Duodenal mucosa (tissue), 2 donors: ENCODE results near the gene PTPN18.

Experiments used
- H3K27ac ChIP-seq: one replicate; pipeline ENCODE4 v1.7.0; 2013; ENCODE audit warnings: low read depth, low read length
- H3K27me3 ChIP-seq, 2 donors: one replicate each; pipeline ENCODE4 v1.7.0; 2013; ENCODE audit warnings: low read length in 2 of 2, control low read depth in 1 of 2; ENCODE audit not compliant: insufficient read depth in 2 of 2, control insufficient read depth in 1 of 2
- H3K36me3 ChIP-seq, 2 donors: one replicate each; pipeline ENCODE4 v1.7.0; 2013; ENCODE audit warnings: low read length in 2 of 2, control low read depth in 1 of 2; ENCODE audit not compliant: insufficient read depth in 2 of 2, control insufficient read depth in 1 of 2
- H3K4me1 ChIP-seq, 2 donors: one replicate each; pipeline ENCODE4 v1.7.0; 2013; ENCODE audit warnings: low read length in 2 of 2, control low read depth in 1 of 2; ENCODE audit not compliant: insufficient read depth in 2 of 2, control insufficient read depth in 1 of 2
- H3K4me3 ChIP-seq, 2 donors: one replicate each; pipeline ENCODE4 v1.7.0; 2013; ENCODE audit warnings: low read length in 2 of 2, low read depth in 1 of 2
- H3K9ac ChIP-seq, 2 donors: one replicate each; pipeline ENCODE4 v1.7.0; 2013; ENCODE audit warnings: low read length in 2 of 2, low read depth in 1 of 2
- H3K9me3 ChIP-seq, 2 donors: one replicate each; pipeline ENCODE4 v1.7.0; 2013; ENCODE audit warnings: low read length in 2 of 2, control low read depth in 1 of 2; ENCODE audit not compliant: control insufficient read depth in 1 of 2

The PTPN18 gene

DNA sequence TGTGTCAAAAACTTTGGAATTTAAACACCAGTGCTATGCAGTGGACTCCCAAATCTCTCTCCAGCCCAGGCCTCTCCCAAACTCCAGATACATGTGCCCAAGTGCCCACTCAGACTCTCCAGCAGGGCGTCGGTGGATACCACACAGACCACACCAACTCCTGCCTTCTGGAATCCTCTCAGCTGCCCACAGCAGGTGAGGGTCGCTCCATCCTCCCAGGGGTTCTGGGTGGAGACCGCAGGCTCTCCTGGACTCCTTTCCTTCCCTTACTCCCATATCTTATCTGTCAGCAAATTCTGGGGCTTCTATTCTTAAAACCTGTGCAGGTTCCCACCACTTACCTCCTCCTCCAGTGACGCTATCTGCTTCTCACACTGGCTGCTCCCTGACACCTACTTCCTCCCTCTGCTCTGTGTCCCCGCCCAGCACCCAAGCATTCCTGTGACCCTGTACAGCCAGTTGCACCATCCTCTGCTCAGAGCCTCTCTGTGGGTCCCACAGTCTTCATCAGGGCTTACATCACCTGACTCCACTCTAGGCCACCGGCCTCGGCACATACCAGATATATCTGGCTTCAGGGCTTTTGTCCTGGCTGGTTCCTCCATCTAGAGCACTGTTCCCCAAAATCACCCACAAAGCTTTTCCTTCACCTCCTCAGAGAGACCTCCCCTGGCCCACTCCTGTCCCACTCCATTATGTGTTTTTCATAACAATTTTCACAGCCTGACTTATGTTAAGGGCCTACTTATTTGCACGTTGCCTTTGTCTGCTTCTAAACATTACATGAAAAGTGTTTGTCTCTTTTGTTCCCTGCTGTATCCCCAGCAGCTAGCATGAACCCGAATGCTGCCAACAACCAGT, 15.7 kb upstream of the PTPN18 start:
- Histone ChIP-seq H3K36me3 (peaks cover 9 to 25% of the 10 kb centered on the region in 2 donors), H3K4me1 (peaks cover 13 to 20% of the 10 kb centered on the region in 2 donors), H3K4me3 (no peak overlapping the region), H3K27ac (no peak overlapping the region), H3K9ac (no peak overlapping the region), H3K27me3 (no peaks in the 10 kb centered on the region), H3K9me3 (no peaks in the 10 kb centered on the region)

GRCh38 chr2:130341562-130342019, 14.3 kb upstream of the PTPN18 start:
- Histone ChIP-seq H3K36me3 (peaks cover 24 to 39% of the 10 kb centered on the region in 2 donors), H3K4me1 (peaks cover 13 to 18% of the 10 kb centered on the region in 2 donors), H3K9me3 (no peaks in the 10 kb centered on the region), H3K9ac (peak overlapping the region; percentile 63 to 92), H3K4me3 (peak overlapping the region; percentile 87 to 97), H3K27ac (peak overlapping the region; percentile 96), H3K27me3 (no peaks in the 10 kb centered on the region)

DNA sequence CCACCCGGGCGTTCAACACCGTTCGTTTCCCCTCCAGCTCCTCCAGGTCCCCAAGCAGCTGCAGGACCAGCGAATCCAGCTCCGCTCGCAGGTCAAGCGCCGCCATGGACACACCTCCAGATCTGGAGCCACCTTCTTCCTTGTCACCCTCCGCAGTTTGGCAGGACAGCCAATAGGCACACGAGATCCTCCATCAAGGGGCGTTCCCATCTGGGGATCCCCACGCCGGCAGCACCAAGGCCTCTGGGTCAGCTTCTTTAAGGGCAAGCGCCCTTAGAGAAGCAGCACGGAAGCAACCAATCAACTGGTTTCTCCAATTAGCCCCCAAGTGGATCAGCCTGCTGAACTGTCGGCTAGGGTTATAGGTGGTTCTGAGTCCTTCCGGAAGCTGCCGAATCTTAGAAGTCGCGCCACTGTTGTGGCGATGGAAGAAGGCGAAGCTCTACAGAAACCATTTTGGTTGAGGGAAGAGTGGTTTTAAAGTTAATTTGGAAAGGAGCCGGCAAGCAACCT, 13.8 kb upstream of the PTPN18 start:
- H3K9me3 ChIP-seq: no peaks in the 10 kb centered on the region
- H3K36me3 ChIP-seq: peaks cover 28 to 44% of the 10 kb centered on the region in 2 donors

DNA sequence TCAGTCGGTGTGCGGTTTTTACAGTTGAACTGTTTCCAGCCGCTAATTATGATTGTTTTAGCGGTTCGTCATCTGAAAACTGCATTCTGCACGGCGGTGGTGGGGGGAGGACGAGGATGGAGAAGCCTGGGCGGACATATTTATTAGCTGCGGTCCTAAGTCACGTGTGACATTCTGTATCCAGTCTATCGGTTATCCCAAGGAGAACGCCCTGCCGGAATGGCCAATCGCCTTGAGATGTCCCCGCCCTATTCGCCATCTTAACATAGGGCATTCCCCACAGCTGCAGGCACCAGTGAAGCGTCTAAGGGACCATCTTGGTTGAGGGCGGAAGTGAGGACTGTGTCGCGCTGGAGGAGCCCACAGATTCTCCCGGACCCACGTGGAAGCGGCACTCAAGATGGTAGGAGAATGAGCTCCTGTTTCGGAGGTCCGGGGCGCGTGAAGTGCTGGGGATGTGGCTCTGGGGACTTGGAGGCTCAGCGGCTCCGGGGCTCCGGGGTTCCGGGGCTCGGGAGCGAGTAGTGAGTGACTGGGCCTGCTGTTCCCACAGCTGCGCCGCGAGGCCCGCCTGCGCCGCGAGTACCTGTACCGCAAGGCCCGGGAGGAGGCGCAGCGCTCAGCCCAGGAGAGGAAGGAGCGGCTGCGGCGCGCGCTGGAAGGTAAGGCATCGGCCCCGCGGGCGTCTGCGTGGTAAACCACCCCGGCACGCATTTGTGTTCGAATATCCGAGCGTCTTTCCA, 13.2 kb upstream of the PTPN18 start, which contains the start of gene IMP4:
Gene IMP4, plus strand, starts transcription at position 365 of the 743 bp plus-strand sequence. Its CDS starts 36 bp downstream, at position 401.
- Histone ChIP-seq H3K4me3 (peak within 1 kb of the TSS; percentile 87 to 97), H3K9me3 (no peaks in the 10 kb centered on the region), H3K4me1 (peaks cover 11 to 13% of the 10 kb centered on the region in 2 donors), H3K27ac (peak within 1 kb of the TSS; percentile 96), H3K36me3 (peaks cover 32 to 50% of the 10 kb centered on the region in 2 donors), H3K27me3 (no peaks in the 10 kb centered on the region), H3K9ac (peak within 1 kb of the TSS; percentile 65 to 92)

More for the DNA sequence above, 13.8 kb upstream of the PTPN18 start:
- peak overlapping the region; percentile 96 for H3K27ac ChIP-seq
- H3K27me3 ChIP-seq: no peaks in the 10 kb centered on the region
- peak overlapping the region; percentile 63 to 92 for H3K9ac ChIP-seq
- H3K4me1 ChIP-seq: peaks cover 13 to 15% of the 10 kb centered on the region in 2 donors
- peak overlapping the region; percentile 87 to 97 for H3K4me3 ChIP-seq

DNA sequence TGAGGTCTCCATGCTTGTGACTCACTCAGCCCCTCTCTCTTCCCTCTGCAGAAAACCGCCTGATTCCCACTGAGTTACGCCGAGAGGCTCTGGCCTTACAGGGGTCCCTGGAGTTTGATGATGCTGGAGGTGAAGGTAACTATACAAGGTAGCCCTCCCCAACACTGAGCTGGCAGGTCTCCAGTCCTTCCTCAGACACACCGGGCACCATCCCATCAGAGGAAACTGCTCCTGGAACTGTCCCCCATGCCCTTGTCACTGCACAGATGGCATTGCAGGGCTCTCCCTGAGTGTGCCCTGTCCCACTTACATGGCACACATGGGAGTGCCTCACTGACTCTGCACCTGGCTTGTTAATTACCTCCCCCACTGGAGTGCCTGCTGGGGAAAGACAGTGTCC, 11.3 kb upstream of the PTPN18 start:
- H3K9me3 ChIP-seq: no peaks in the 10 kb centered on the region
- peaks cover 32 to 44% of the 10 kb centered on the region in 2 donors for H3K36me3 ChIP-seq
- H3K27ac ChIP-seq: no peak overlapping the region
- no peak overlapping the region for H3K9ac ChIP-seq
- H3K4me3 ChIP-seq: no peak overlapping the region
- H3K4me1 ChIP-seq: peaks cover 11 to 13% of the 10 kb centered on the region in 2 donors
- no peaks in the 10 kb centered on the region for H3K27me3 ChIP-seq

DNA sequence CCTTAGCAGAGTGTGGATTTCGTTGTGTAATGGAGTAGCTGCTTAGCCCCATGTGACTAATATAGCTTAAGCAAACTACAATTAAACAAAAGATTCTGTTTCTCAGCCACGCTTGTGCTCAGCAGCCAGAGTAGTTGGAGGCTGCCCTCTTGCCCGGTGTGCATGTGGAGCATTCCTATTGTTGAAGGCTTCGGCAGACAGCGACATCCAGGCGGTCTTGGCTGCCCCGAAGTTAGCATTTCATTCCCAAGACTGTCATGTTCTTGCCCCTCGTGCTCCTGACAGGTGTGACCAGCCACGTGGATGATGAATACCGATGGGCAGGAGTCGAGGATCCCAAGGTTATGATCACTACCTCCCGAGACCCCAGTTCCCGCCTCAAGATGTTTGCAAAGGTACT, 10.8 kb upstream of the PTPN18 start:
- H3K9ac ChIP-seq: no peak overlapping the region
- H3K27me3 ChIP-seq: no peaks in the 10 kb centered on the region
- H3K4me3 ChIP-seq: no peak overlapping the region
- peaks cover 11 to 13% of the 10 kb centered on the region in 2 donors for H3K4me1 ChIP-seq
- H3K9me3 ChIP-seq: no peaks in the 10 kb centered on the region
- H3K27ac ChIP-seq: no peak overlapping the region
- H3K36me3 ChIP-seq: peaks cover 32 to 44% of the 10 kb centered on the region in 2 donors

DNA sequence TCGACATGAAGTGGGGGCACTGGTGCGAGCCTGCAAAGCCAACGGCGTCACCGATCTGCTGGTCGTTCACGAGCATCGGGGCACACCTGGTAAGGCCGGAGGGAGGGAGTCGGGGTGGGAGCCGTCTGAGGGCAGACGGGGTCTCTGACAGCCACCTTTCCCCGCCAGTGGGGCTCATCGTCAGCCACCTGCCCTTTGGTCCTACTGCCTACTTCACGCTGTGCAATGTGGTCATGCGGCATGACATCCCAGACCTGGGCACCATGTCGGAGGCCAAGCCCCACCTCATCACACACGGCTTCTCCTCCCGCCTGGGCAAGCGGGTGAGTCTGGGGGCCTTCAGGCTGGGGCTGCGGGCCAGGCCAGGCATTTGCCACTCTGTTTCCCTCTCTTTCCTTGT, 10.2 kb upstream of the PTPN18 start:
- H3K27me3 ChIP-seq: no peaks in the 10 kb centered on the region
- H3K4me1 ChIP-seq: peaks cover 9 to 13% of the 10 kb centered on the region in 2 donors
- no peak overlapping the region for H3K4me3 ChIP-seq
- H3K9ac ChIP-seq: no peak overlapping the region
- H3K36me3 ChIP-seq: peaks cover 32 to 44% of the 10 kb centered on the region in 2 donors
- H3K9me3 ChIP-seq: no peaks in the 10 kb centered on the region
- H3K27ac ChIP-seq: no peak overlapping the region

DNA sequence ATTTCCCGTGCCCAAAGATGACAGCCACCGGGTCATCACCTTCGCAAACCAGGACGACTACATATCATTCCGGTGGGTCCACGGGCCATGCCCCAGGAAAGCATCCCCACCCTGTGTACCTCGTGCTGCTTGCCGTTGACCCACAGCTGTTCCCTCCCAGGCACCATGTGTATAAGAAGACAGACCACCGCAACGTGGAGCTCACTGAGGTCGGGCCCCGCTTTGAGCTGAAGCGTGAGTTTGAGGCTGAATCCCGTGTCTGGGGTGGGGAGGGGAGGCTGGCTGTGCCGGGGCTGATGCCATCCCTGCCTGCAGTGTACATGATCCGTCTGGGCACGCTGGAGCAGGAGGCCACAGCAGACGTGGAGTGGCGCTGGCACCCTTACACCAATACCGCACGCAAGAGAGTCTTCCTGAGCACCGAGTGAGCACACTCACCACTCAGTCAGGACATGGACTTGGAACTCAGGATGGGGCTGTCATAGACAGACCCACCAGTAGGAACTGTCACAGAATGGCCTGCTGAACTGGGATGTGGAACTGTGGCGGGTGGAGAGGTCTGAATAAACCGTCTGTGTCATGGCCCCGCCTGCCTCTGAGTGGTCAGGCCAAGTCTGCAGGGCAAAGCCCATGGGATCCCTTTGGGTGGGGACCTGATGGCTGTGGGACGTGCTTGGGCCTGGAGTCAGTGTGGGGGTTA, 9.7 kb upstream of the PTPN18 start:
- peaks cover 3 to 10% of the 10 kb centered on the region in 2 donors for H3K4me1 ChIP-seq
- H3K9ac ChIP-seq: no peak overlapping the region
- H3K36me3 ChIP-seq: peaks cover 32 to 44% of the 10 kb centered on the region in 2 donors
- no peaks in the 10 kb centered on the region for H3K27me3 ChIP-seq
- no peak overlapping the region for H3K4me3 ChIP-seq
- H3K9me3 ChIP-seq: no peaks in the 10 kb centered on the region
- H3K27ac ChIP-seq: no peak overlapping the region

GRCh38 chr2:130346741-130347066, 9.2 kb upstream of the PTPN18 start:
- peaks cover 0 to 7% of the 10 kb centered on the region in 2 donors for H3K4me1 ChIP-seq
- H3K9ac ChIP-seq: no peak overlapping the region
- H3K4me3 ChIP-seq: no peak overlapping the region
- no peaks in the 10 kb centered on the region for H3K9me3 ChIP-seq
- H3K27ac ChIP-seq: no peak overlapping the region
- no peaks in the 10 kb centered on the region for H3K27me3 ChIP-seq
- peaks cover 32 to 44% of the 10 kb centered on the region in 2 donors for H3K36me3 ChIP-seq
